ENCODE data around the gene CCND1. TPM values are rescaled to one million over a fixed set of nuclear protein-coding genes. Genes with fewer than 3 reads are reported as not detected.
A peak's percentile ranks its signal among the peaks of the same experiment; 100 is the strongest.

CCND1 gene
- total RNA-seq, 1 experiment from 2014 or later = 372 TPM

GRCh38 chr11:69644962-69645675 is 4.2 kb downstream of the CCND1 start:
- Histone ChIP-seq H3K4me2 (ENCODE audit: insufficient read depth, insufficient read length, low read length) (no peak overlapping the region), H3K23ac (ENCODE audit: insufficient read length, low read depth, low read length) (no peak overlapping the region), H3K4me1 (ENCODE audit: insufficient read depth, low read length) (no peaks in the 10 kb centered on the region), H2BK120ac (ENCODE audit: low read depth, low read length, poor library complexity, severe bottlenecking) (no peak overlapping the region), H4K8ac (replicated peaks; ENCODE audit: insufficient read length, low read depth, low read length) (no peak overlapping the region), H2BK15ac (ENCODE audit: low read depth, low read length) (no peak overlapping the region), H3K79me1 (ENCODE audit: insufficient read depth, low read depth, low read length, poor library complexity, severe bottlenecking) (peaks cover 3% of the 10 kb centered on the region), H3K18ac (ENCODE audit: insufficient read length, low read depth, low read length) (no peak overlapping the region), H2AK5ac (ENCODE audit: insufficient read length, low read length) (no peak overlapping the region), H3K4ac (ENCODE audit: low read depth, low read length) (no peak overlapping the region), H3T11ph (ENCODE audit: low read length) (no peak overlapping the region), H2BK5ac (ENCODE audit: insufficient read length, low read length) (no peak overlapping the region), H3K27ac (ENCODE audit: insufficient read length, low read depth, low read length) (no peak overlapping the region), H2BK20ac (ENCODE audit: low read depth, low read length, poor library complexity, severe bottlenecking) (no peak overlapping the region), H2AFZ (ENCODE audit: low read length) (no peak overlapping the region), H3K14ac (ENCODE audit: insufficient read depth, low read length) (no peak overlapping the region), H3K9ac (ENCODE audit: extremely low read depth, insufficient read length, low read length) (no peak overlapping the region), H4K5ac (ENCODE audit: insufficient read length, low read depth, low read length) (no peak overlapping the region), H3K23me2 (ENCODE audit: insufficient read length, low read depth, low read length, poor library complexity, severe bottlenecking) (peaks cover 7% of the 10 kb centered on the region), H4K20me1 (ENCODE audit: control insufficient read depth, insufficient read depth, insufficient read length) (no peaks in the 10 kb centered on the region), H3K79me2 (ENCODE audit: insufficient read depth, low read length) (no peaks in the 10 kb centered on the region), H3K27me3 (ENCODE audit: insufficient read depth, low read length) (no peaks in the 10 kb centered on the region), H3K9me3 (ENCODE audit: control insufficient read depth, low read depth, low read length) (no peaks in the 10 kb centered on the region), H3K56ac (ENCODE audit: insufficient read length, low read depth, low read length) (no peak overlapping the region), H2BK12ac (ENCODE audit: insufficient read length, low read depth, low read length) (no peak overlapping the region), H4K91ac (ENCODE audit: insufficient read length, low read depth, low read length) (no peak overlapping the region)
- TF ChIP-seq CTCF (conservative IDR thresholded peaks at IDR 0.05) = peak; percentile 15; the same call in 1 of the 3 replicates
- H3K27me3 Mint-ChIP-seq (ENCODE audit: low read depth) = no peaks in the 10 kb centered on the region
- H3K36me3 Mint-ChIP-seq (ENCODE audit: insufficient read depth in 1 of 3, low read depth in 3 of 3) = peaks cover 14 to 66% (median 46%) of the 10 kb centered on the region in 3 experiments; a peak in 6 of 7 replicates
- H3K4me1 Mint-ChIP-seq = peaks cover 7 to 10% of the 10 kb centered on the region in 2 experiments
- no peaks in the 10 kb centered on the region for H3K9me3 Mint-ChIP-seq
- DNase-seq = peak; percentile 37
- no CpG with 5 or more reads among the region's 20 CpGs for WGBS (ENCODE audit: extremely low coverage, insufficient read length, low lambda C conversion rate)
- peak overlapping the region in 2 of 3 experiments; percentile 49 to 75; a peak in 2 of 7 replicates for H3K27ac Mint-ChIP-seq
- no peak overlapping the region for H3K4me3 Mint-ChIP-seq
